Measurements from ENCODE around the gene HAAO.

The HAAO gene

DNA sequence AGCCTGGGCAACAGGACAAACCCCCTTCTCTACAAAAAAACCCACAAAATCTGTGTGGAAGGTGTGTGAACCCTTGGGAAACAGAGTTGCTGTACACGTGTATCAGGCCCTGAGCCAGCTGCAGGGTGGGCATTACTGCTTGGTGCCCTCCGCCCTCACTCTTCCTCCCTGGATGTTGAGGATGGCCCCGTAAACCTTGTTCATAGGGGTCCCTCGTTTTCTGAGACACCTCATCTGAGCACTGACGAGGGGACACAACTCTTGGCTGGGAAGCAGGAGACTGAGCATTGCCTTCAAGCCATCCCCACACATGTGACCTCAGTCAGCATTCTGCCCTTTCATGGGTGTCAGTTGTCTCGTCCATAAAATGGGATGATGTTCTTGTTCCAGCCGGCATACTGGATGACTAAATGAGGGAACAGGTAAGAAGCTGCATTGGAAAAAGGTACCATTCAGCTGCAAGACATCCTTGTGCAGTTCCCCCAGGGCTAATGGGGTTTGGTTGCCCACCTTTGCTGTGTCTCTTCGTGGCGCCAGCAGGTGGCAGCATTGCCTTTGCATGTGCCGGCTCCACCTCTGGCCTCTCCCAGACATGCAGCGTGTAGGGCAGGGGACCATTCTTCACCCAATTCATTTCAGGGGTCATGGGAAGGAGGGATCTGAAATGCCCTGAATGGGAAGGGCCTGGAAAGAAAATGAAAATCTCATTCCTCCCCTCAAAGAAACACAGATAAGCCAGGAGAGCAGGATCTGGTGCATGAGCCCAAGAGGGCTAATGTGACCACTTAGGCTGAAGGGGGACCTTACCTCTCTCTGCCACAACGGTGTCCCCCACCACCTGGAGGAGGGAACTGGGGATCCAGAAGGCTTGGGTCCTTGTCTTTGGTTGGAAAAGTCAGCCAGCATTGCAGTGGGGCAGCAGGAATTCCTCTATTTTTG, 36.4 kb upstream of the HAAO start:
- Mint-ChIP-seq H3K4me3 (peak overlapping the region in 2 of 3 experiments; percentile 24 to 49), H3K27ac (peak overlapping the region; percentile 34 to 74 (median 72)), H3K36me3 (ENCODE audit: low read depth) (no peaks in the 10 kb centered on the region), H3K27me3 (ENCODE audit: low read depth) (peaks cover 9% of the 10 kb centered on the region), H3K4me1 (peaks cover 24% of the 10 kb centered on the region), H3K9me3 (no peaks in the 10 kb centered on the region)
- TF ChIP-seq, protein P1, sequence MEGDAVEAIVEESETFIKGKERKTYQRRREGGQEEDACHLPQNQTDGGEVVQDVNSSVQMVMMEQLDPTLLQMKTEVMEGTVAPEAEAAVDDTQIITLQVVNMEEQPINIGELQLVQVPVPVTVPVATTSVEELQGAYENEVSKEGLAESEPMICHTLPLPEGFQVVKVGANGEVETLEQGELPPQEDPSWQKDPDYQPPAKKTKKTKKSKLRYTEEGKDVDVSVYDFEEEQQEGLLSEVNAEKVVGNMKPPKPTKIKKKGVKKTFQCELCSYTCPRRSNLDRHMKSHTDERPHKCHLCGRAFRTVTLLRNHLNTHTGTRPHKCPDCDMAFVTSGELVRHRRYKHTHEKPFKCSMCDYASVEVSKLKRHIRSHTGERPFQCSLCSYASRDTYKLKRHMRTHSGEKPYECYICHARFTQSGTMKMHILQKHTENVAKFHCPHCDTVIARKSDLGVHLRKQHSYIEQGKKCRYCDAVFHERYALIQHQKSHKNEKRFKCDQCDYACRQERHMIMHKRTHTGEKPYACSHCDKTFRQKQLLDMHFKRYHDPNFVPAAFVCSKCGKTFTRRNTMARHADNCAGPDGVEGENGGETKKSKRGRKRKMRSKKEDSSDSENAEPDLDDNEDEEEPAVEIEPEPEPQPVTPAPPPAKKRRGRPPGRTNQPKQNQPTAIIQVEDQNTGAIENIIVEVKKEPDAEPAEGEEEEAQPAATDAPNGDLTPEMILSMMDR (IDR thresholded peaks at IDR 0.05; ENCODE audit: unreplicated experiment in 3 of 3), result peak; percentile 89 to 98 (median 96)

DNA sequence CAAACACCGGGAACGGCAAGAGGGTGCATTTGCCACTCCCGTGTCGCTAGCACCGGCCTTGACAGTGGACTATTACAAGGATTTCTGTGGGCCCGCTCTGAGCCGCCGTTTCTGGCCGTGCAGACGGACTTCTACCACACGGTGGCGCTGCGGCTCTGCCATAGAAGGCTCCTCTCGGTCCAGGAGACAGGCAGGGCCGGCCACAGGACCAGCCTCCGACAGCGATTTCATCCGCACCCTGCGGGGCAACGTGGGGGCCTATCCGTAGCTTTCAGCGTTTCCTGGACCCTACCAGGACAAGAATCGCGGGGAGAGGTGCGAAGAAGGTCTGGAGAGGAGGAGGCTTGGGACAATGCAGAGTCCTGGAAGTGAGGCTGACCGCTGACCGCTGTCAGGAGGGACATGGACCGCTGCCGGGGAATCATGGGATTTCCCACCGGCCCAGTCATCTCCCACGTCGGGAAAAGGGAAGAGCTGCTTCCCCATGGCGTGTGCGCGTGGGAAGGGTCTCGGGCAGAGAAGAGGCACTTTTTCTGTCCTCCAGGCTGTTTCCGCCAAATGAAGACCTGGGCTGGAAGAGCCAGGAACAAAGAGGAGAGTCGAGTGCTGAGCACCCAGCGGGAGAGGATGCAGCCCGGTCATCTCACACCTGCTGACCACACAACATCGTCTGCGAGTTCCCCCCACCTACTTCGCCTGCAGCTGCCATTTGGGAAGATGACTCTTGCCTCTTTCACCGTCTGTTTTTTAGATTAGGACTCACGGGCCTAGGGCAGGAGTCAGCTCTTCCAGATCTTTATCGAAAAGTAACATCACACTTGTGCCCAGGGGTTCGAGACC, 35.5 kb upstream of the HAAO start:
- H3K27ac Mint-ChIP-seq, result peak overlapping the region in 2 of 3 experiments; percentile 64 to 74
- H3K4me3 Mint-ChIP-seq, result peak overlapping the region; percentile 77 to 80 (median 78)
- H3K9me3 Mint-ChIP-seq, result no peaks in the 10 kb centered on the region
- H3K4me1 Mint-ChIP-seq, result peaks cover 24% of the 10 kb centered on the region
- TF ChIP-seq, protein P1 (IDR thresholded peaks at IDR 0.05; ENCODE audit: unreplicated experiment in 3 of 3), result peak; percentile 91 to 96 (median 93)
- H3K36me3 Mint-ChIP-seq (ENCODE audit: low read depth), result no peaks in the 10 kb centered on the region
- H3K27me3 Mint-ChIP-seq (ENCODE audit: low read depth), result peaks cover 9% of the 10 kb centered on the region

DNA sequence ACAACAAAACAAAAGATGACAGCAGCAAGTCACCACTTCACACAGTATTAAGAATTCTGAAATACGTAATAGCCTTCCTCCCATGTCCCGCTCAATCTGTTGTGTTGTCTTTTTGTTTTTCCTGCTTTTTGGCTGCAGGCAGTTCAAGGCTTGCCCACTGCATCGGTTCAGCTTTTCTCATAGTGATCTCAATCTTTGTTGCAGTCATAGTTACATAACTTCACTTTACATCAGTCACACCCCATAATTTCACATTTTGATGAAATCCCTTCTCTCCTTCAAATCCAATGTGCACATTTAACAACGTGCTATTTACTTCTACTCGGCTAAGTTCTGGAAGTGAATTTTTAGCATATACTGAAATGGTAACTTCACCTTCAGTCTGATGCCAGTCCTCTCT, 33.8 kb upstream of the HAAO start:
- Mint-ChIP-seq H3K27ac (no peak overlapping the region), H3K9me3 (no peaks in the 10 kb centered on the region), H3K36me3 (ENCODE audit: low read depth) (no peaks in the 10 kb centered on the region), H3K4me1 (peaks cover 24% of the 10 kb centered on the region), H3K4me3 (no peak overlapping the region), H3K27me3 (ENCODE audit: low read depth) (peaks cover 9% of the 10 kb centered on the region)
- TF ChIP-seq, protein P1 (IDR thresholded peaks at IDR 0.05; ENCODE audit: unreplicated experiment in 3 of 3), result no peak

DNA sequence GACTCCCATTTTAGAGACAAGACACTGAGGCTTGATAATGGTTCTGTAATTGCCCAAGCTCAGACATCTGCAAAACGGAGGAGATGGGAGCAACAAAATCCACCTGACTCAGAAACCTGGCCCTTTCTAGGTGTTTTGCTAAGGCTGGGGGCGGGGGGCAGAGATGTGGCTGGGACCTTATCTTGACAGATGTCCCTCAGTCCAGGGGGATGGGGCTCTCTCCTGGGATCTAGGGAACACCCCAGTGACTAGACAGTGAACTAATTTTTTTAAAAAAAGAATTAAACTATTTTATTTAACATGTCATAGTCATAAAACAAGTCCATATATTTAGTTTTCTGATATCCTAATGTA, 32.0 kb upstream of the HAAO start:
- peaks cover 9% of the 10 kb centered on the region for H3K27me3 Mint-ChIP-seq (ENCODE audit: low read depth)
- H3K4me1 Mint-ChIP-seq, result peaks cover 16% of the 10 kb centered on the region
- H3K9me3 Mint-ChIP-seq, result peaks cover 3% of the 10 kb centered on the region
- no peak overlapping the region for H3K27ac Mint-ChIP-seq
- no peak overlapping the region for H3K4me3 Mint-ChIP-seq
- TF ChIP-seq, protein P1 (IDR thresholded peaks at IDR 0.05; ENCODE audit: unreplicated experiment in 3 of 3), result no peak
- no peaks in the 10 kb centered on the region for H3K36me3 Mint-ChIP-seq (ENCODE audit: low read depth)

DNA sequence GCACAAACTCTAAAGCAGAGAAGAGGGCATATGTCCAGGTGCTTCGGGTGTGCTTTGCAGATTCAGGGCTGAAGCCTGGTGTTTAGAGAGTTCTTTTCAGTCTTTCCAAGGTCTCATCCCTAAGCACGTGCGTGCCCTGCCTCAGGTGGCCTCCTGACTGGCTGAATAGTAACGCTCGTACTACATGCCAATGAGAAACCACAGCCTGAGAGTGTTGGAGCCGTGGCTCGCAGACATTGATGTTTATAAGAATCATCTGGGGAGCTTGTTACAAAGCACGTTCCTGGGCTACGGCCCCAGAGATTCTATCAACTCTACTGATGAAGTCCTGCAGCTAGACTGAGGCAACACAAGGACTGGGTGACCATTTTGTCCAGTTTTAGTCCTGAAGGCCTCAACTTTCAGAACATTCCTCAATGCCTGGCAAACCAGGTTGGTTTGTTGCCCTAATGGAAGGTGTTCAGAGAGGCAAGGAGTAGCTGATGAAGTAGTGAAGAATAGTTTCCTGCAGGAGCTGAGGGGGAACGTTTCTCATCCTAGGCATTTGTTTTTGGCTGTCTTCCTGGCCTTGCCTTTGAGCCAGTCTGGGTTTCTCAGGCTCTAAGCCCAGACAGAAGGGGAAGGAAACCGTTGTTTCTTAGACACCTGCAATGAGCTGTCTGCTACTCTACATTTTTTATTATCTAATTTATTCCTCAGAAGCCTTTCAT, 31.5 kb upstream of the HAAO start:
- no peak overlapping the region for H3K27ac Mint-ChIP-seq
- TF ChIP-seq, protein P1 (IDR thresholded peaks at IDR 0.05; ENCODE audit: unreplicated experiment in 3 of 3), result no peak
- H3K9me3 Mint-ChIP-seq, result peaks cover 7% of the 10 kb centered on the region
- no peak overlapping the region for H3K4me3 Mint-ChIP-seq
- peaks cover 11% of the 10 kb centered on the region for H3K4me1 Mint-ChIP-seq
- H3K36me3 Mint-ChIP-seq (ENCODE audit: low read depth), result no peaks in the 10 kb centered on the region
- H3K27me3 Mint-ChIP-seq (ENCODE audit: low read depth), result peaks cover 9% of the 10 kb centered on the region

Data from nephron (organoid).